ENCODE data around the gene SULF2.

The SULF2 gene

GRCh38 chr20:47667531-47668312, 117.6 kb downstream of the SULF2 start:
- no peak for DNase-seq (ENCODE audit: low spot score)

DNA sequence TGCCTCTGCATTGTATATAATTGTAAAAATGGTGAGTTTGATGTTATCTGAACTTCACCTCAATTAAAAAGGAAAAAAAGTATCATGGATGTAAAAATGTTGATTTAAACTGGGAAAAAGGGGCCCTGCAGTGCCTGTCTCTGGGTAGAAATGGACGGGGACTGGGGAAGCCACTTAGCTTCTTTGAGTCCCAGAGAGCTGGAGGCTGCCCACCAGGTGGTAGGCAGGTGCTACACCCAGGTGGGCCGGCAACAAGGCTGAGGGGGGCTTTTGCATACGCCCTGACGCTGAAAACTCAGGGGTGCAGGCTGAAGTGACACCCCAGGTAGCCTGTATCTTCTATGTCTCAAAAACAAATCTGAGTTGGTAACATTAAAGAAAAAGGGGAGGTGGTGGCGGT, 118.2 kb downstream of the SULF2 start:
- DNase-seq (ENCODE audit: low spot score): no peak

- DNase-seq (ENCODE audit: low spot score): no peak
Observed at GRCh38 chr20:47666304-47666703, 119.0 kb downstream of the SULF2 start.

DNA sequence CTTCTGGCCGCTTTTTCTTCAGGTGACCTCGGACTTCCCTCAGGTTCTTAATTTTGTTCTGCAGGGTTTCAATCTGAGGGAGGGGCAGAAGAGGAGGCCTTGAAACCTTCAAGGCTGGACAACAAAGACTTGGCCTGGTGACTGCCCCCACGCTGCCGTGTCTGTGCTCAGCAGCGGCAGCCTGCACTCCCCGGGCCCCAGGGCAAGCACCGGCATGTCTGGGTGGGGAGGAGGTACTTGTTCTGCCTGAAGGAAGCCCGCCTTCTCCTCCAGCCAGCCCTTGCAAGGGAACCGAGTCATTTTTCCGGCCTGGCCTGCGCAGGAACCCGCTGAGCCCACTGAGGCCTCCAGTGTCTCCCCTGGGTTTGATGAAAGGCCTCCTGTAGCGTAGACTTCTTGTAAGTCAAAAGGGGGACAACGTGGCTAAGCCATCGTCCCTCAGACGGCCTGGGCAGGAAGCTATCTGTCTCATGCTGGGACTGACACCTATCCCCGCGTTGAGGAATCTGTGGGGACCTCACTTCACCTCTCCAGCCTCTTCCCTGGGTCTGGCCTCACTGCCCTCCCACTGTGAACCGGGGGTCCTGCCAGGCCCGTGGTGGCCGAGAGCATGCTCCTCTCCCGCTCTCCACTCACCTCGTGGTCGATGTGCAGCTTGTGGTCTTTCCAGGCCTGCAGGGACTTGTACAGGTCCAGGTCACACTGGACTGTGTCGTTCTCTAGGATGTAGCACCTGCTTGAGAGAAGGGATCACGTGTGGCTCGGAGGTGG, 119.9 kb downstream of the SULF2 start:
- no peak for DNase-seq (ENCODE audit: low spot score)

- no peak for DNase-seq (ENCODE audit: low spot score)
Observed at GRCh38 chr20:47664744-47665143, 120.5 kb downstream of the SULF2 start.

GRCh38 chr20:47664068-47664437, 121.2 kb downstream of the SULF2 start:
- DNase-seq (ENCODE audit: low spot score): no peak

DNA sequence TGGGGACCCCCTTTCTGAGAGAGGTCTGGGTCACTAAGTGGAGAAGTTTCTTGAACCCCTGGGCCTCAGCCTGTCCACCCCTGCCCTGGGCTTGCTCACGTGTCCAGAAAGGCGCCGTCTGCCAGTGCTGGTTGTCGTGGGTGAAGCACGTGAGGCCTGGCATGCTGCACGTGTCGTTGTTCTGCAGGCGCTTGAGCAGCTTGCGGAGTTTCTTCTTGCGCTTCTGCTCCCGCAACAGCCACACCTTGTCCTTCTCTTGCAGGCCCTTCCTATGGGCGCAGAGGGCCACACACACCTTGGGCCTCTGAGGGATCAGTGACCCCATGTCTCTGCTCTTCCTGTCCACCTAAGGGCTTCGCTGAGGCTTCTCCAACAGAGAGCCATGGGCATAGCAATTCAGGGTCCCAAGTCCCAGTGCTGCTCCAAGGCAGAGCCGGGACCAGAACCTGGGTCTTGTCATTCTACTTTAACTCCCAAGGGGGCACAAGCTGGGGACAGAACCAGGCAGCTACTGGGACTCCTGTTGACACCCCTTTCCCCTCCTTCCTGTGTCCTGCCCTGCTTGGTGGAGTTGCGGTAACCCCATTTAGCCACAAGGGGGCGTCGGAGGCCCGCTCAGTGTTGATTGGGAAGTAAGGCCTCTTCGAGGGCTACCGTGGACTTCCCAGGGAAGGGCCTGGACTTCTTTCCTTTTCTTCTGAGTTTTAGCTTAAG, 121.8 kb downstream of the SULF2 start:
- peak; percentile 72 for DNase-seq (ENCODE audit: low spot score)

- no peak for DNase-seq (ENCODE audit: low spot score)
Observed at GRCh38 chr20:47662483-47663353, 122.6 kb downstream of the SULF2 start.

GRCh38 chr20:47661714-47662113, 123.6 kb downstream of the SULF2 start:
- DNase-seq (ENCODE audit: low spot score): no peak

- no peak for DNase-seq (ENCODE audit: low spot score)
Observed at GRCh38 chr20:47660983-47661700, 124.1 kb downstream of the SULF2 start.

DNA sequence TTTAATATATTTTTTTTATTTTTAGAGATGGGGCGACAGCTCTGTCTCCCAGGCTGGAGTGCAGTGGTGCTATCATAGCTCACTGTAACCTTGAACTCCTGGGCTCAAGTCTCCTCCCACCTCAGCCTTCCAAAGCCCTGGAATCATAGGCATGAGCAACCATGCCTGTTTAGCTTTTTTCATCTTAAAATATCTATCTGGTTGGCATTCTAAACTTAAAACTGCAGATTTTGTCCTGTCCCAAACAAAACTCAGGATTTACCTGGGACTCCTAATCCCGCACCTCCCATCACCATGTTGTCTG, 124.7 kb downstream of the SULF2 start:
- DNase-seq (ENCODE audit: low spot score): no peak

DNA sequence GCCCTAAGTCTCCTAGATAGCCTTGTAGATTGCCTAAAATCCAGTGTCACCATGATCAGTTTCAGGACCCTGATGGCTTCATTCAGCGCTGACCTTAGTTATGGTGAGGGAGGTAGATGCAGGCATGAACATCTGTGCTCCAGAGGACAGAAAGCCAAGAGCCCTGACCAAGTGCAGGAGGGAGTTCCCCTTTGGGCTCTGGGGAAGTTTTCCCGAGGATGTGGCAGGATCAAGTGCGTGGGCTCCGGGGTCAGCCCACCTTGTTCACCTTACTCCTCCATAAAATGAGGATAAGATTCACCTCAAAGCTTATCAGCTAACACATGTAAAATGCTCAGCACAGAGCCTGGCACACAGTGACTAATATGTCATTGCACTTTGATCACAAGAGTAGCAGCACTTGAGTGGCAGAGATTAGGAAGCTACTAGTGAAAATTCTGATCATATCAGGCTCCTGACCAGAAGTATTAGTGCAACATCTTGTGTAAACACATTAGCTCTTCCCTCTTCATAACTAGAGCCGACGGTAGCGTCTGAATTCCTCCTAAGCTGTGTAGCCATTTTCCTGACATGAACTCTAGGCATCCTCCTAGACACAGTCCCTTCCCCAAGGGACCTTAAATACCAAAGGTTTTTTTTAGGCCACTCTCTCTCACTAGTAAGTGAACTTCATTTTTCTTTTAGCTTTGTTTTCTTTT, 125.2 kb downstream of the SULF2 start:
- DNase-seq (ENCODE audit: low spot score): no peak

- no peak for DNase-seq (ENCODE audit: low spot score)
Observed at GRCh38 chr20:47656318-47656717, 129.0 kb downstream of the SULF2 start.

DNA sequence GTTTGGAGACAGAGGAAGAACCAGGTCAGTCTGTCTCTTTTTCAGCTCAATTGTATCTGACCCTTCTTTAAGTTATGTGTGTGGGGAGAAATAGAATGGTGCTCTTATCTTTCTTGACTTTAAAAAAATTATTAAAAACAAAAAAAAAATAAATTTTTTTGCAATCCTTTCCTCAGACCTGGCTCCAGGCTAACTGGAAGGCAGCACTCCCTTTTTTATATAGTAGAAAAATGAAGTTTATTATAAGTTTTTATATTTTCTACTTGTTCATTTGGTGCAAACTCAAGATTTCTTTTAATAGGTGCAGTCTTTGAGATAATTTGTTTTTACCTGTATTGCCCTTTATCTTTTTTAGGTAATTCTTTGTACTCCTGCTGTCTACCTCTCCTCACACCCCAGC, 129.6 kb downstream of the SULF2 start:
- no peak for DNase-seq (ENCODE audit: low spot score)

DNA sequence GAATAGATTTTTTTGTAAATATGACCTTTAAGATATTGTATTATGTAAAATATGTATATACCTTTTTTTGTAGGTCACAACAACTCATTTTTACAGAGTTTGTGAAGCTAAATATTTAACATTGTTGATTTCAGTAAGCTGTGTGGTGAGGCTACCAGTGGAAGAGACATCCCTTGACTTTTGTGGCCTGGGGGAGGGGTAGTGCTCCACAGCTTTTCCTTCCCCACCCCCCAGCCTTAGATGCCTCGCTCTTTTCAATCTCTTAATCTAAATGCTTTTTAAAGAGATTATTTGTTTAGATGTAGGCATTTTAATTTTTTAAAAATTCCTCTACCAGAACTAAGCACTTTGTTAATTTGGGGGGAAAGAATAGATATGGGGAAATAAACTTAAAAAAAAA, 130.9 kb downstream of the SULF2 start:
- no peak for DNase-seq (ENCODE audit: low spot score)

- no peak for DNase-seq (ENCODE audit: low spot score)
Observed at GRCh38 chr20:47653869-47654268, 131.4 kb downstream of the SULF2 start.

DNA sequence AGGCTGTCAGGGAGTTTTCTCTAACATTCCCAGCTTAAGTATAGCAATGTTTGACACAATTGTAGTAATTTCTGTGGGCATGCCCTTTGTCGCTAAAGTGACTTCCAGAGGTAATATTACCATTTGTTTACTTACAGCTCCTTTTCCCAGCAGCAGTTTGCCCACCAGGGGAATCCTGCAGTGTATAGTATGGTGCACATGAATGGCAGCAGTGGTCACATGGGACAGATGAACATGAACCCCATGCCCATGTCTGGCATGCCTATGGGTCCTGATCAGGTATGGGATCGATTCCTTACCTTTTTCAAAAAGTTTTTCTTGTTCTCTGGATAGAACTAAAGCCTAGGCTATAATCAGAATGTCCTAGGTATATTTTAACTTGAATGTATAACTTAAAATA, 132.5 kb downstream of the SULF2 start:
- DNase-seq (ENCODE audit: low spot score): no peak

DNA sequence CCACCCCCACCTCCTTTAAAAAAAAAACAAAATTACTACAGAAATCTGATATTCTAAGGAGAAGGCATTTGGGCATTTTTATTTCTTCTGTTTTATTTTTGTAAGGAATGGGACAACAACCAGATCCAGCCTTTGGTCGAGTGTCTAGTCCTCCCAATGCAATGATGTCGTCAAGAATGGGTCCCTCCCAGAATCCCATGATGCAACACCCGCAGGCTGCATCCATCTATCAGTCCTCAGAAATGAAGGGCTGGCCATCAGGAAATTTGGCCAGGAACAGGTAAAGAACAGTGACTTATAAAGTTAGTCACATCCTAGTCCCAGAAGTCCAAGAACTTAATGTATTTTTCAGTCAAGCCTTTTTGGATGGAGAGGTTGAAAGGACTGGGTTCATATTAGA, 133.0 kb downstream of the SULF2 start:
- DNase-seq (ENCODE audit: low spot score): no peak

DNA sequence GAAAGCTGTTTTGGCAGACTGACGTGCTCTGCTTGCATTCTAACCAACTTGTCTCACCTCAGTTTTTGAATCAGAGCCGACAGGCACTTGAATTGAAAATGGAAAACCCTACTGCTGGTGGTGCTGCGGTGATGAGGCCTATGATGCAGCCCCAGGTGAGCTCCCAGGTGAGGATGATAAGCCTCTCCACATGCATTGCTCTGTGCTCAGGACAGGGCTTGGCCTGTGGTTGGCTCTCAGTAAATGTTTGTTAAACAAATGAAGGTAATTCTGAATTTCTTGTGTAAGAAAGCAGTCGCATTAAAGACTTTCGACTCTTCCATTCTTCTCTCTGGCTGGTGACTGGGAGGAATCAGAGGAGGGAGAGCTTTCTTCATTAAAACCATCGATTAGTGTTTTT, 136.3 kb downstream of the SULF2 start:
- no peak for DNase-seq (ENCODE audit: low spot score)

DNA sequence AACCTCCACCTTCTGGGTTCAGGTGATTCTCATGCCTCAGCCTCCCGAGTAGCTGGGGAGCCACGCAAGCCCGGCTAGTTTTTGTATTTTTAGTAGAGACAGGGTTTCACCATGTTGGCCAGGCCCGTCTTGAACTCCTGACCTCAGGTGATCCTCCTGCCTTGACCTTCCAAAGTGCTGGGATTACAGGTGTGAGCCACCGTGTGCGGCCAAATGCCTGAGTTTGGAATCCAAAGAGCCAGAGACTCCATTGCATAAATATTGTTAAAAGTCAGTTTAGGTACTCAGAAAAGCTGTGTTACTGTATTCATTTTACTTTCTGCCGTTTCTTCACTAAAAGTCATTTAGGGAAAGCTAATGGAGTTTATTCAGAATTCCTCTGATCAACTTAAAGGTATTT, 137.3 kb downstream of the SULF2 start:
- no peak for DNase-seq (ENCODE audit: low spot score)

GRCh38 chr20:47645632-47646031, 139.6 kb downstream of the SULF2 start:
- DNase-seq (ENCODE audit: low spot score): no peak

Data from RKO (cell line).